NCI-H2196 (cell line): ENCODE measurements around the gene INO80E.

Source experiments
- DNase-seq: peaks from one replicate; lab custom pipeline; 2025; ENCODE audit not compliant: unreplicated experiment; lab: John Stamatoyannopoulos, UW

The INO80E gene

DNA sequence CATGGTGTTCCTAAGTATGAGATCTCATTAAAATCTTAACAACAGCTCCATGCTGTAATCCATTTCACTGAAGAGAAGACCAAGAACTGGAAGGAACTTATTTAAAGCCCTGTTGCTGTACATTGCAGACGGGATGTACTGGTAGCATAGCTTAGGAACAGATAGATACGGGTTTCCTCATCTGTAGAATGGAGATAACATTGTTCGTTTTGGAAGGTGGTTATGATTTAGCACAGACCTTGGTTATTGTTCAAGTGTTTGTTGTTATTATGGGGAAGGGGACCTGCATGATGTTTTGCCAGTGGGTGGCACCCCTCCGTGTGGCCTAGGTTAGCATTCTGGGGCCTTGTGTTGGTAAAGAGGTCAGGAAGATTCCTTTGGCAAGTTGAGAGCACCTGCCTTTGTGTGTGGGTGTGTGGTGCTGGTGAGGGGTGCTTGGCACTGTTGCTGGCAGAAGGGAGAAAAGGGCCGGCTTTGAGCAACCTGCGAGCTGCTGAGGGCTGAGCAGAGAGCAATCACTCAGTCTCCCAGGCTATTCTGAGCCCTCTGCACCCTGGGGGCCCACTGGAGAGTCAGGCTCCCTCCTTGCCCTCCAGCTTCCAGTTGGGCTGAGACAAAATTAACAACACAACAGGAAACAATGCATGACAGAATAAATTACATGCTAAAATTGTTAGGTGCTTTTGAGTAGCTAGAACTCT lies 20.1 kb upstream of the INO80E start:
- DNase-seq, result no peak

DNA sequence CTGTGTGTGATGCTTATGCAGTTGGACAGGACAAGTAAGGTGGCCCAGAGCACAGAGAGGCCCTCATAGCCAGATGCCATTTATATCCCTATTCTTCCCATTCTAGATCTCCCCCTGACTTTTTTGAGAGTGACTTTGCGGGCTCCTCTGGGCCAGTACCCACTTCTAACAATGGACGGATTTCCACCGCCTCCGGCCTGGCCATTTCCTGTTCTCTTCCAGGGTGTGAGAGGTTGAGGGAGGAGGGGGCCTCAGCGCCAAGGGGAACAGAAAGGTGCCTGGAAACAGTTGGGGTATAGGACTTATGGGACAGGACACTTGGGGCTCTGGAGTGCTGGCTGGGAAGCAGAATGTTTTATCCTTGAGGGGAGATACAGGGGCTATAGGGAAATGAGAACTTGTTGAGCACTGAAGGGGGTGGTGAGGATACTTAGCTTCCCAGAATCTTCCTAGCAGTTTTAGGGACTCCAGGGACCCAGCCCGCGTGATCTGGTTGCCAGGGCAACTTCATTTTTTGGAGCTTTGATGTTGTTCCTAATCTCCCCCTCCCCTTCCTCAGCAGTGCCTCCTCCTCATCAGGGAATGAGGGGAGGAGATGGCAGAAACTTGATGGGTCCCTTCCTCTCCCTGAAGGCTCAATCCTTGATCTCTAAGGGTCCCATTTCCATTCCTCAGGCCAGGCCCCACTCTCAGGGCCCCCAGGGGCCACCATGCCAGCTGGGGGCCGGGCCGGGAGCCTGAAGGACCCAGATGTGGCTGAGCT lies 18.8 kb upstream of the INO80E start:
- DNase-seq, result no peak

DNA sequence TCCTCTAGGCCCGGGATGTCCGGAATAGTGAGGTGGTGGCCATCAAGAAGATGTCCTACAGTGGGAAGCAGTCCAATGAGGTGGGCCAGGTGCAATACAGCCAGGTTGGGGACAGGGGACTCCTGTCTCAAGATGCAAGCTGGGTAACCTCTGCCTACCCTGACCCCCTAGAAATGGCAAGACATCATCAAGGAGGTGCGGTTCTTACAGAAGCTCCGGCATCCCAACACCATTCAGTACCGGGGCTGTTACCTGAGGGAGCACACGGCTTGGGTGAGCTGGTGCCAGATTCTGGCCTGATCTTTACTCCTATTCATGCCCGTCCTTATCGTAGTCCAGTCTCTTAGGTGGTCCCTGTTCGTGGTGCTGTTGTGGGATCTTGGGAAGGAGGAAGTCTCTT lies 18.0 kb upstream of the INO80E start:
- DNase-seq, result no peak

DNA sequence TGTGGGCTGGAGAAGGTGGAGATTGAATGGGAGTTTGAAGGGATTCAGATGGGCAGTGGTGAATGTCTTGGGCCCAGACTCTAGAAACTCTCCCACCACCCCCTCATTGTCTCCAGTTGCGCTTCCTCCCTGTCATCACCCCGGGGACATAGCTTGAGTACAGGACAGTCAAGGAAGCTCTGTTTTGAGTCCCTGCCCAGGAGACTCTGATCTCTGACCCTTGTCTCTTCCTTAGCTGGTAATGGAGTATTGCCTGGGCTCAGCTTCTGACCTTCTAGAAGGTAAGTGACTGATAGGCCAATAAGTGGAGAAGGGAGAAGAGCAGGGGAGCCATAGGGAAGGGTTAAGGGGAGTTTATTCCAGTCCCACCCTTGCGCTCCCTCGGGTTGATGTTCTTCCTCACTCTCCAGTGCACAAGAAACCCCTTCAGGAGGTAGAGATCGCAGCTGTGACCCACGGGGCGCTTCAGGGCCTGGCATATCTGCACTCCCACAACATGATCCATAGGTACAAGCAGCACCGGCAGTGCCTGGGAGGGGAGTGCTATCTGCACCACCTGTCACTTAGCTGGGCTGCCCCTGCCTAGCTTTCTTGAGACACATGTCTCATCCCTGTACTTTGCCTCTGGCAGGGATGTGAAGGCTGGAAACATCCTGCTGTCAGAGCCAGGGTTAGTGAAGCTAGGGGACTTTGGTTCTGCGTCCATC lies 17.3 kb upstream of the INO80E start:
- DNase-seq, result no peak

DNA sequence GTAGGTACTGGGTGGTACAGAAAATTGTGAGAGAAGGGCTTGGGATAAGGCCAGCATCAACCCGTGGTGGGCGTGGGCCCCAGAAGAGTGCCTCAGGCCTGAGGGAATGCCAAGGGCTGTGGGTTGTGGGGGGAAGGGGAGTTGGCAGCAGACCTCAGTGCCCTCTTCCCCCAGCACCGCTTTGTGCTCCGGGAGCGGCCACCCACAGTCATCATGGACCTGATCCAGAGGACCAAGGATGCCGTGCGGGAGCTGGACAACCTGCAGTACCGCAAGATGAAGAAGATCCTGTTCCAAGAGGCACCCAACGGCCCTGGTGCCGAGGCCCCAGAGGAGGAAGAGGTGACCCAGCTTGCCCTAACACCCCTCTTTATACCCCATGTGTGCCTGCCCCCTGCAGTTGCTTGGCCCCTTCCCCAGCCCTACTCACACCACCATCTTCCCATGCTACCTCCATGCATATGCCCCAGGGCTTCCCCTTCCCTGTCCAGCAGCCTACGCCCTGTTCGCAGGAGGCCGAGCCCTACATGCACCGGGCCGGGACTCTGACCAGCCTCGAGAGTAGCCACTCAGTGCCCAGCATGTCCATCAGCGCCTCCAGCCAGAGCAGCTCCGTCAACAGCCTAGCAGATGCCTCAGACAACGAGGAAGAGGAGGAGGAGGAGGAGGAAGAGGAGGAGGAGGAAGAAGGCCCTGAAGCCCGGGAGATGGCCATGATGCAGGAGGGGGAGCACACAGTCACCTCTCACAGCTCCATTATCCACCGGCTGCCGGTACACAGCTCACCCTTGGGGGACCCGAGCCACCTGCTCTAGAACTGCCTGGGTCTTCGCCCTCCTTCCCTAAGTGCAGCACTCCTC lies 13.3 kb upstream of the INO80E start:
- DNase-seq, result no peak

DNA sequence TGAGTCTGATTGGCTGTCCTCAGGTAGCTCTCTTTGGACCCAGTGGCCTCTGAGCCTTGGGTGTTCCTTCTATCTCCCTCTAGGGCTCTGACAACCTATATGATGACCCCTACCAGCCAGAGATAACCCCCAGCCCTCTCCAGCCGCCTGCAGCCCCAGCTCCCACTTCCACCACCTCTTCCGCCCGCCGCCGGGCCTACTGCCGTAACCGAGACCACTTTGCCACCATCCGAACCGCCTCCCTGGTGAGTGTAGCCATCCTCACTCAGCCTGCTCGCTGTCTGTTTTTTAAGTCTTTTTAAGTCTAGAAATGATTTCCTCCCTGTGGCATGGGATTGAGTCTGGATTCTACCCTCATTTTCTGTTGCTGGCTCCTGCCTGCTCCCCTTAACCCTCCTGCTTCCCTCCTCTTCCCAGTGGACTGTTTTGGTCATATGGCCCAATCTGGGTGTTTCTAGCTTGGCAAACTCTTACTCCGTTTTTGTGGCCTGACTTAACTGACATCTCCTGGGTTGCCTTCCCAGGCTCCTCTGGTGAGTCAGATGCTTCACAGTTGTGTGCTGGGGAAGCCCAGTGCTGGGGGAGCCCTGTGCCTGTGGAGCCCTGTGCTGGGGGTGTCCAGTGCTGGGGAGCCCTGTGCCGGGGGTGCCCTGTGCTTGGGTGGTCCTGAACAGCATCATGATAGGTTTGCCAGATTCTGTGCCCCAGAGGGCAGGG lies 12.5 kb upstream of the INO80E start:
- DNase-seq, result no peak

DNA sequence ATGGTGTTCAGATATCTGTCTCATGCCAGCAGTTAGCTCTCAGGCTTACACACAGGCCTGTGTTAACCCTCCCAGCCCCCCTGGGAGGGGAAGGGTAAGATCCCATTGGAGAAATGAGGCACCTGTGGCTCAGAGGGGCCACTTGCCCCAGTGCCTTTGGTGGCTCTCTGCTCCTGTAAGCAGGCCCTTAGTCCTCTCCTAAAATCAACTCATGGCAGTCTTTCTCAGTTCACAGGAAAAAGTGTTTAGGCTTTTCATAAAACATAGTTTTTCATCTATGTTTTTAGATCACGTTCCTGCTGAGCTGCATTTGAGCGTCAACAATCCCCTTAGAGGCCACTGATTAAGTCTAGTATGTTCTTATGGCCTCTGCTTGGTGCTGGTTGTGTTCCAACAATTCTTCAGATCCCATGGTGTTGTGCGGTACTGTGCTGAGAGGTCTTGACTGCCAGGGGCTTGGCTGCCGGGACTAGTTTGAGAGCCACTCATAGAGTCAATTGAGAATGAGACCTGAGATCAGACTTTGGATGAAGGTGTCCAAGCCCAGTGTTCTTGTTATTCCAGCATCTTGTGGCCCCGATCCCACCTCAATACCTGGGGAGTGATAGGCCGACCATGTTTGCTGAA lies 11.8 kb upstream of the INO80E start:
- no peak for DNase-seq

DNA sequence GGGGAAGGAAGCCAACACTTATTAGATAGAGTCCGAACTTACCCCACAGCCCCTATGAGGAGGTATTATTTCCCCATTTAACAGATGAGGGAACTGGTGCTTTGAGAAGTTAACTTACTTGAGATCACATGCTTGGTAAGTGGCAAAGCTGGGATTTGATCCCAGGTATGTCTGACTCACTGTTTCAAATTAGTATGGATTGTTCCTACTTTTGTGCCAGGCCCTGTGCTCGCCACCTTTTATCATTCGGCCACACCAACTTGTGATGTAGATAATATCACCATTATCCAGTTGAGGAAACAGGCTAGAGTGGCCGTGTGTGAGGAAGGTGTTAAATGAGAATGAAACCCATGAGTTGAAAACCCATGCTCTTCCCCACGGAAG lies 11.3 kb upstream of the INO80E start:
- DNase-seq, result no peak

DNA sequence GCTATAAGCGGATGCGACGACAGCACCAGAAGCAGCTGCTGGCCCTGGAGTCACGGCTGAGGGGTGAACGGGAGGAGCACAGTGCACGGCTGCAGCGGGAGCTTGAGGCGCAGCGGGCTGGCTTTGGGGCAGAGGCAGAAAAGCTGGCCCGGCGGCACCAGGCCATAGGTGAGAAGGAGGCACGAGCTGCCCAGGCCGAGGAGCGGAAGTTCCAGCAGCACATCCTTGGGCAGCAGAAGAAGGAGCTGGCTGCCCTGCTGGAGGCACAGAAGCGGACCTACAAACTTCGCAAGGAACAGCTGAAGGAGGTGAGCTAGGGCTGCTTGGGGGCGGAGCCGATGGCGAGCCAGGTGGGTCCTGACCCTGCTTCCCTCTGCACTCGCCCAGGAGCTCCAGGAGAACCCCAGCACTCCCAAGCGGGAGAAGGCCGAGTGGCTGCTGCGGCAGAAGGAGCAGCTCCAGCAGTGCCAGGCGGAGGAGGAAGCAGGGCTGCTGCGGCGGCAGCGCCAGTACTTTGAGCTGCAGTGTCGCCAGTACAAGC lies 10.7 kb upstream of the INO80E start:
- no peak for DNase-seq

DNA sequence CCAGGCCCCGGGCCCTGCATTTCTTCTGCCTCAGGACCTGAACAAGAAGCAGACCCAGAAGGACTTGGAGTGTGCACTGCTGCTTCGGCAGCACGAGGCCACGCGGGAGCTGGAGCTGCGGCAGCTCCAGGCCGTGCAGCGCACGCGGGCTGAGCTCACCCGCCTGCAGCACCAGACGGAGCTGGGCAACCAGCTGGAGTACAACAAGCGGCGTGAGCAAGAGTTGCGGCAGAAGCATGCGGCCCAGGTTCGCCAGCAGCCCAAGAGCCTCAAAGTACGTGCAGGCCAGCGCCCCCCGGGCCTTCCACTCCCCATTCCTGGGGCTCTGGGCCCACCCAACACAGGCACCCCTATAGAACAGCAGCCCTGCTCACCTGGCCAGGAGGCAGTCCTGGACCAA lies 9.8 kb upstream of the INO80E start:
- no peak for DNase-seq

DNA sequence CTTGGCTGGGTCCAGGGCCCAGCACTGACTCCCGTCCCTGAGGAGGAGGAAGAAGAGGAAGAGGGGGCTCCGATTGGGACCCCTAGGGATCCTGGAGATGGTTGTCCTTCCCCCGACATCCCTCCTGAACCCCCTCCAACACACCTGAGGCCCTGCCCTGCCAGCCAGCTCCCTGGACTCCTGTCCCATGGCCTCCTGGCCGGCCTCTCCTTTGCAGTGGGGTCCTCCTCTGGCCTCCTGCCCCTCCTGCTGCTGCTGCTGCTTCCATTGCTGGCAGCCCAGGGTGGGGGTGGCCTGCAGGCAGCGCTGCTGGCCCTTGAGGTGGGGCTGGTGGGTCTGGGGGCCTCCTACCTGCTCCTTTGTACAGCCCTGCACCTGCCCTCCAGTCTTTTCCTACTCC lies 9.1 kb upstream of the INO80E start:
- no peak for DNase-seq

DNA sequence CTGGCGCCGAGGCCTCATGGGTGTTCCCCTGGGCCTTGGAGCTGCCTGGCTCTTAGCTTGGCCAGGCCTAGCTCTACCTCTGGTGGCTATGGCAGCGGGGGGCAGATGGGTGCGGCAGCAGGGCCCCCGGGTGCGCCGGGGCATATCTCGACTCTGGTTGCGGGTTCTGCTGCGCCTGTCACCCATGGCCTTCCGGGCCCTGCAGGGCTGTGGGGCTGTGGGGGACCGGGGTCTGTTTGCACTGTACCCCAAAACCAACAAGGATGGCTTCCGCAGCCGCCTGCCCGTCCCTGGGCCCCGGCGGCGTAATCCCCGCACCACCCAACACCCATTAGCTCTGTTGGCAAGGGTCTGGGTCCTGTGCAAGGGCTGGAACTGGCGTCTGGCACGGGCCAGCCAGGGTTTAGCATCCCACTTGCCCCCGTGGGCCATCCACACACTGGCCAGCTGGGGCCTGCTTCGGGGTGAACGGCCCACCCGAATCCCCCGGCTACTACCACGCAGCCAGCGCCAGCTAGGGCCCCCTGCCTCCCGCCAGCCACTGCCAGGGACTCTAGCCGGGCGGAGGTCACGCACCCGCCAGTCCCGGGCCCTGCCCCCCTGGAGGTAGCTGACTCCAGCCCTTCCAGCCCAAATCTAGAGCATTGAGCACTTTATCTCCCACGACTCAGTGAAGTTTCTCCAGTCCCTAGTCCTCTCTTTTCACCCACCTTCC lies 8.5 kb upstream of the INO80E start:
- no peak for DNase-seq

DNA sequence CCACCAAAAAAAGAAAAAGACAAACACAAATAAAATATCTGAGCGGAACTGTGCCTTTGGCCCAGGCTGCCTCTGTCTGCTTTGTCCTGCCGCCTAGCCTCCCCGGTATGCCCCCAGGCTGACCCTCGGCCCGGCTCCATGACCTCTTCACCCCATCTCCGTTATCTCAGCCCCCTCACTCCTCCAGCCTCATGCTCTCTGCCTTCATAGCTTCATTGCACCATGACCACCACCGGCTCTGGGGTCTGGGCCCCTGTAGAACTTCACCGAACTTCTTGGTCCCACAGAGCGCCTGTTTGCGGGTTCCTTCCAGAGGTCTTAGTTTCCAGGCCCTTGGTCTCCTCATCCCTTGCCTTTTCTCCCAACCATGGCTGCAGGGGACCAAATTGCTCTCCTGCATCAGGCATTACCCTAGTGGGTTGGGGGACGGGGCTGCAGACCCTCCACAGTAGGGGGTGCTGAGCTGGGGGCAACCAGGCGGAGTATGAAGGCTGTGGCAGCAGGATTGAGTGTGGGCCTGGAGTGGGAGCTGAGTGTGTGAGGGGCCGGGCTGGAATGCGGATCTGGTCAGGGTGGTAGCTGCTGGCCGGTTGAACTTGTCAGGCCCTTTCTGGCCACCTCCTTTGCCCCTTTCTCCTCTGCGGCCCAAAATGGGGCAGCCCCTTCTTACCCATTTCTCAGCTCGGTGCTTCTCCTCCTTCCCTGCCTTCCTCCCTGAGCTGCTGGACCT lies 7.5 kb upstream of the INO80E start:
- no peak for DNase-seq

DNA sequence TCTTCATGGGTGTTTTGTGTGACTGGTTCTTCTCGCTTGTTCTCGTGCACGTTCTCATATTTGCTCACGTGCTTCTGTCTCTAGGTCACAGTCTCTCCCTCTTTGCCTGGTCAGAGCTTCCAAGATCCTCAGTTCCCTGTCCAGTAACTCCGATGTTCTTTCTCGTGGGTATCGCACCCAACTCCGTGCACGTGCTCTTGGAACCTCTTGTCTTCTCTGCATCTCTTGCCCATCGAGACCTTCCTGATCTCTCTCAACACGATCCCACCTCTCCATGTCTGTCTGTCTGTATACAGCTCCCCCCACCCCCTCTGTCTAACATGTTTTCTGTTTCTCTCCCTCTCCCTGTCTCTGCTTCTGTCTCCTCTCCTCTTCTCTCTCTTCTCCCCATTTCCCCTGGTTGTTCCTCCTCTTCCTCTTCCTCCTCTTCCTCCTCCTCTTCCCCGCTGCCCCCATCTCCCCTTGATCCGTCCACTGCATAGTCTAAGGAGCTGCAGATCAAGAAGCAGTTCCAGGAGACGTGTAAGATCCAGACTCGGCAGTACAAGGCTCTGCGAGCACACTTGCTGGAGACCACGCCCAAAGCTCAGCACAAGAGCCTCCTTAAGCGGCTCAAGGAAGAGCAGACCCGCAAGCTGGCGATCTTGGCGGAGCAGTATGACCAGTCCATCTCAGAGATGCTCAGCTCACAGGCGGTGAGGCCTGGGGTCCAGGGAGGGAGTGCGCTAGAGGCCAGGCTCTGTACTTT lies 6.8 kb upstream of the INO80E start:
- no peak for DNase-seq

DNA sequence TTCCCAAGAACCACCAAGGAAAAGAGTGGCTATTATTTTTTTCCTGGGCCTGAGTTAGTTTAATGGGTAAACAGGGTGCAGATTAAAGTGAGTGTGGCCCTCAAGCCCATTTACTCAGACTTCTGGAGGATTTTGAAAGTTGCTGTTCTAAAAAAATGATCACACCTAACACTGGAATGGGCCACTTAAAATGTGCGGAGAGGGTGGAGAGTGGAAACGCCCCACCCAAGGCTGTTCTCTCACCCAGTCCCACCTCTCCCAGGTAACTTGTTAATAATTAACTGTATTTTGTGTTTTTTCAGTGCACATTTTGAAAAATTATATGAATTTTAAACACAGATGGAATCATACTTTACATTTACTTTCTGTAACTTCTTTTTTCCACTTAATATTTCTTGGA lies 6.0 kb upstream of the INO80E start:
- DNase-seq, result no peak

DNA sequence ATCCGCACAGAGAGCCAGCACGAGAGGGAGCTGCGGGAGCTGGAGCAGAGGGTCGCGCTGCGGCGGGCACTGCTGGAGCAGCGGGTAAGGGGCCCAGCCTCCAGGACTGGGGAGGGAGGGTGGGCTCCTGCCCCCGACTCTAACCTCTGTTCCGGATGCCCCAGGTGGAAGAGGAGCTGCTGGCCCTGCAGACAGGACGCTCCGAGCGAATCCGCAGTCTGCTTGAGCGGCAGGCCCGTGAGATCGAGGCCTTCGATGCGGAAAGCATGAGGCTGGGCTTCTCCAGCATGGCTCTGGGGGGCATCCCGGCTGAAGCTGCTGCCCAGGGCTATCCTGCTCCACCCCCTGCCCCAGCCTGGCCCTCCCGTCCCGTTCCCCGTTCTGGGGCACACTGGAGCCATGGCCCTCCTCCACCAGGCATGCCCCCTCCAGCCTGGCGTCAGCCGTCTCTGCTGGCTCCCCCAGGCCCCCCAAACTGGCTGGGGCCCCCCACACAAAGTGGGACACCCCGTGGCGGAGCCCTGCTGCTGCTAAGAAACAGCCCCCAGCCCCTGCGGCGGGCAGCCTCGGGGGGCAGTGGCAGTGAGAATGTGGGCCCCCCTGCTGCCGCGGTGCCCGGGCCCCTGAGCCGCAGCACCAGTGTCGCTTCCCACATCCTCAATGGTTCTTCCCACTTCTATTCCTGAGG lies 5.0 kb upstream of the INO80E start:
- DNase-seq, result no peak

DNA sequence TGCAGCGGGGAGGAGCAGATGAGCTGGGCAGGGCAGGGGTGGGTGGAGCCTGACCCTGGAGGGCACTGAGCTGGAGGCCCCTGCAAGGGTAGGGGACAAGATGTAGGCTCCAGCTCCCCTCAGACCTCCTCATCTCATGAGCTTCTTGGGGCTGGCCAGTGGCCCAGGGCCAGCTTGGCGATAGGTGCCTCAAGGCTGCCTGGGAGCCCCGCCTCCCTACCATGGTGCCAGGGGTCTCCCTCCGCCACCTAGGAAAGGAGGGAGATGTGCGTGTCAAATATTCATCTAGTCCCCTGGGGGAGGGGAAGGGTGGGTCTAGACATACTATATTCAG lies 4.5 kb upstream of the INO80E start:
- no peak for DNase-seq
